Activated T-cell treated with anti-CD3 and anti-CD28 coated beads, Interleukin-2, amount 50 U/mL, for 24 hours (primary cell): ENCODE data around the gene PNPLA7.
"Not testable (repeated sequence)": the region's sequence is repeated elsewhere in the genome, so short reads cannot be mapped to it uniquely, and the experiment has no call there.

ENCODE experiments used
- DNase-seq: peaks from one replicate; pipeline ENCODE4 v3.0.0-alpha.2; 2020
- H3K27ac Mint-ChIP-seq: 2 replicates; pipeline ENCODE4 v1.8.0; 2020; ENCODE audit warnings: mild to moderate bottlenecking, mixed read lengths
- H3K27me3 Mint-ChIP-seq: 2 replicates; pipeline ENCODE4 v1.8.0; 2020; ENCODE audit warnings: mixed read lengths
- H3K36me3 Mint-ChIP-seq: 2 replicates; pipeline ENCODE4 v1.8.0; 2020; ENCODE audit warnings: low read depth, mixed read lengths
- H3K4me1 Mint-ChIP-seq: 2 replicates; pipeline ENCODE4 v1.8.0; 2020; ENCODE audit warnings: low read depth, mixed read lengths
- H3K4me3 Mint-ChIP-seq: 2 replicates; pipeline ENCODE4 v1.8.0; 2020; ENCODE audit warnings: mild to moderate bottlenecking, moderate library complexity, mixed read lengths
- H3K9me3 Mint-ChIP-seq: 2 replicates; pipeline ENCODE4 v1.8.0; 2020; ENCODE audit warnings: mixed read lengths

Gene PNPLA7

DNA sequence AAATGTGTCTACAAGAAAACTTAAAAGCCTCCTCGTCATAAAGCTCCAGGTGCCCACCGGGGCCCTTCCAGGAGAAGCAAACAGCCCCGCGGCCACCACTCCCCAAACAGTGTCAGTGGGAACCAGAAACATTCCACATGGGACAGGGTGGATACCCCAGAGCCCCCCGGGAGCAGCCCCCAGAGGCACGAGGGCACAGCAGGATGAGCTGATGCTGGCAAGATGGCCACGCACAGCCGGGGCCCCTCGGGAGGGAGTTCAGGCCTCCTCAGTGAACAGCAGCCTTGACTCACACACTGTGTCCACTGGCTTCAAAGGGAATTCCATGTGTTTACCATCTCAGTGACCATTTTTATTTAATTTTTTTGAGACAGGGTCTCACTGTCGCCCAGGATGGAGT is 137.8 kb downstream of the PNPLA7 start:
- Mint-ChIP-seq H3K9me3 (no peaks in the 10 kb centered on the region), H3K27me3 (no peaks in the 10 kb centered on the region), H3K36me3 (no peaks in the 10 kb centered on the region), H3K4me1 (peaks cover 11% of the 10 kb centered on the region), H3K4me3 (no peak overlapping the region), H3K27ac (no peak overlapping the region)
- DNase-seq: no peak

DNA sequence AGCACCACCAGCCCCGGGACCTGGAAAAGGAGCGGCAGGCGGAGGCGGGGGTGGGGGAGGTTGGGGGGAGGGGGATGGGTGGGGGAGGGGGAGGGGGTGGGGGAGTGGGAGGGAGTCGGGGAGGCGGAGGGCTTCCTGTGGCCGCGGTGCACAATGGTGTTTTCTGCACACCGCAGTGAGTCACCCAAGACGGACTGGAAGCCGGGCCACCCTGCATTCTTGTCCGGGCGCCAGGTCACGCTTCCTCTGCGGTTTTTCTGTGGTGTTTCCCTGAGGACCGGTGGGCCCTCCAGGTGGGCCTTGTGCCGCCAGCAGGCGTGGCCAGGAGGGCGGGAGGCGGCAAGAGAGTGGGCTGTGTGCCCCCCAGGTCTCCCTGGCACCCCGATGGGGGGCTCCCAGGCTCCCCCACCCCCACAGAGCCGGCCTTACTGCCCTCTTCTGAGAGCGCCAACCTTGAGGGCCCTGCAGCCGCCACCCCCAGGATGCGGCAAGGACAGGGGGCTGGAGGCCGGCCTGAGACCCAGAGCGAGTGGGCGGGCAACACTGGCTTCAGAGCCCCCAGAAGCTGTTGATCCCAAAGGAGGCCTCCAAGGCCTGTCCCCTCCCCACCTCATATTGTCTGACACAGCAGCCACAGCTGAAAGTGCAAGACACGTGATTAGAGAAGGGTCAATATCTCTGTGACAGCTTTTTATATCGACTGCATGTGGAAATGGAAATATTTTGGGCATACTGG is 138.4 kb downstream of the PNPLA7 start:
- no peak overlapping the region for H3K4me3 Mint-ChIP-seq
- peak; percentile 56 for DNase-seq
- no peaks in the 10 kb centered on the region for H3K36me3 Mint-ChIP-seq
- peaks cover 11% of the 10 kb centered on the region for H3K4me1 Mint-ChIP-seq
- H3K27ac Mint-ChIP-seq: no peak overlapping the region
- no peaks in the 10 kb centered on the region for H3K27me3 Mint-ChIP-seq
- H3K9me3 Mint-ChIP-seq: no peaks in the 10 kb centered on the region

DNA sequence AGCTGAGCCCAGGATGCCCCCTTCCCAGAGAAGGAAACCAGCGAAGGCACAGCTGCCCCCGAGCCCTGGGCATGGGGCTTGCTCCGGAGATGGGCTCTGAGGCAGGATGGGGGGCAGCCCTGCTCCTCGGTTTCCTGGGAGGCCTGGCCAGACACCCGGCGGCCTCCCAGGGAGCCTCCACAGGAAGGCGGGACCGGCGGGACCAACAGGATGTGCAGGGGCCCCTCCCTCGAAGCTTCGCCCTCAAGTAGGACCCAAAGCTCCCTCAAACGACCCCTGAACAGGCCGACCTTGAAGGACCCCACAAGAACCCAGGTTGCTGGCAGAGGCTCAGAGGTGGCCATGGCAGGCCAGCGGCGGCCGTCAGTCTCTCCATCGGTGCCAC is 138.9 kb downstream of the PNPLA7 start:
- Mint-ChIP-seq H3K27ac (no peak overlapping the region), H3K36me3 (no peaks in the 10 kb centered on the region), H3K9me3 (no peaks in the 10 kb centered on the region), H3K27me3 (no peaks in the 10 kb centered on the region), H3K4me1 (peaks cover 11% of the 10 kb centered on the region), H3K4me3 (no peak overlapping the region)
- DNase-seq: peak; percentile 39

DNA sequence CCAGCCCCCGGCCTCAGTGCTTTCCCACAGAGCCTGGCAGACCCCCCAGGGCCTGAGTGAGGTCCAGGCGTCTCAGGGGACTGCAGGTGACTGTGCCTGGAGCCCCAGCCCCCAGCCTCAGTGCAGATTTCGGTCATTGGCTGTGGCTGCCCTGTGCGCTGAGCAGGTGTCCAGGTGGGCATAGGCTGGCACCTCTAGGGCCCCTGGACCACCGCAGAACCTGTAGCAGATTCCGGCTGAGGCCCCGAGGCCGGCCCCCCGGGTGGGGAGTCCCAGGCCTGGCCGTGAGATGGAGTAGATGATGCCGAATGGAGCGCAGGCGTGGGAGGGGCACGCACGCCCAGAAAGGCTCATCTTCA is 139.3 kb downstream of the PNPLA7 start:
- Mint-ChIP-seq H3K27ac (no peak overlapping the region), H3K27me3 (no peaks in the 10 kb centered on the region), H3K9me3 (no peaks in the 10 kb centered on the region), H3K4me1 (peaks cover 11% of the 10 kb centered on the region), H3K4me3 (no peak overlapping the region), H3K36me3 (no peaks in the 10 kb centered on the region)
- no peak for DNase-seq

DNA sequence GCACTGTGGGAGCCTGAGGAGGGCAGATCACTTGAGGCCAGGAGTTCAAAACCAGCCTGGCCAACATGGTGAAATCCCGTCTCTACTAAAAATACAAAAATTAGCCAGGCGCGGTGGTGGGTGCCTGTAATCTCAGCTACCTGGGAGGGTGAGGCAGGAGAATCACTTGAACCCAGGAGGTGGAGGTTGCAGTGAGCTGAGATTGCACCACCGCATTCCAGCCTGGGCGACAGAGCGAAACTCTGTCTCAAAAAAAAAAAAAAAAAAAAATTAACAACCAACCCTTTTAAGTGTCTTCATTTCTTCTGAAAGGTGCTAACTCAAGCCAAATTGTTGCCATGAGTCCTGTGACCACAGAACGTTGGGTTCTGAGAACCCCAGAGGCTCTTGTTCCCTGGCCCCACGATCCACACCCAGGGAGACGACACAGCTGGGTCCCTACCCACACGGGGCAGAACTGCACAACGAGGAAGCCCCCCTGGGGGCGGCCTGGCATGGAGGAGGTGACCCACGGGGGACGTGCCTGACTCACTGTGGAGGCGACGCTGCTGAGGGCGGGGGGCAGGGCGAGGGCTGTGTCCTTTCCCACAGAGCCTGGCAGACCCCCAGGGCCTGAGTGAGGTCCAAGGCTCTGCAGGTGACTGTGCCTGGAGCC is 139.8 kb downstream of the PNPLA7 start:
- not testable (repeated sequence) for H3K9me3 Mint-ChIP-seq, H3K4me3 Mint-ChIP-seq, H3K36me3 Mint-ChIP-seq, DNase-seq, H3K27me3 Mint-ChIP-seq, H3K27ac Mint-ChIP-seq
- peaks cover 11% of the 10 kb centered on the region for H3K4me1 Mint-ChIP-seq
